Measurements from ENCODE around the gene RTP2. TPM values are rescaled to one million over a fixed set of nuclear protein-coding genes. Genes with fewer than 3 reads are reported as not detected.

Gene RTP2
- total RNA-seq, 1 experiment from 2014 or later: not detected

DNA sequence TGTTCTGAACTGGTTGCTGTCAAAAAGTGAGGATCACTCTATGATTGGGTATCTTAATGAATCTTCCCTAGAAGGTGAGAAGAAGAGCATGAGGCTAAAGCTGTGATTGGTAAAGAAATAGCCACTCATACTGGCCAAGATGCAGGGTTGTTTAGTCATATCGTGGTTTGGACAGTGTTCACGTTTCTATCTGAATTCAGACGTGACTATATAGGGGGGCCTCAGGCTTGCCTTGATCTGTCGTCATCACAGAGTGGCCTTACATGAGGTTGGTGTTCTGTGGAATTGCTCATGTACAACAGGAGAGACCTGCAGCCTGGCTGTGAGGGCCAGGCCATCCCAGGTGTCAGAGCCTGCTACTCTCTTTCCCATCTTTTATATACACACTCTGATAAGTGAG is 12.4 kb downstream of the RTP2 start:
- no peak overlapping the region for H3K4me2 ChIP-seq (ENCODE audit: low read length)
- H3K4me3 ChIP-seq (replicated peaks in 1 of 2; ENCODE audit: low read depth in 1 of 2, low read length in 2 of 2): no peak overlapping the region
- ChIA-PET POLR2A (no interaction called here), RAD21 (ENCODE audit: low non-redundant PET in 1 of 2, low total read pairs in 2 of 2, uncharacterized antibody in 2 of 2, unreplicated experiment in 2 of 2) (no interaction called here), CTCF (no interaction called here)
- intact Hi-C loops (cut with micrococcal nuclease): no loop called here
- H3K27me3 ChIP-seq (ENCODE audit: insufficient read depth, low read length): no peaks in the 10 kb centered on the region; the same call in 1 of the 2 replicates
- H3K4me1 ChIP-seq (ENCODE audit: control insufficient read depth in 1 of 2, insufficient read depth in 2 of 2, low read length in 2 of 2): no peaks in the 10 kb centered on the region
- no peaks in the 10 kb centered on the region; a peak in 1 of 4 replicates for H3K9me3 ChIP-seq (ENCODE audit: control insufficient read depth in 1 of 2, insufficient read depth in 1 of 2, low read depth in 1 of 2, low read length in 2 of 2)
- no peaks in the 10 kb centered on the region for H3K9me2 ChIP-seq (ENCODE audit: insufficient read depth)
- no peak overlapping the region for H3K9ac ChIP-seq (ENCODE audit: low read length)
- ATAC-seq: no peak
- H3K36me3 ChIP-seq (ENCODE audit: control insufficient read depth in 1 of 2, insufficient read depth in 2 of 2, low read length in 2 of 2): no peaks in the 10 kb centered on the region
- H2AFZ ChIP-seq (ENCODE audit: low read depth, low read length, poor library complexity, severe bottlenecking): no peak overlapping the region
- H4K20me1 ChIP-seq (ENCODE audit: insufficient read depth): no peaks in the 10 kb centered on the region
- BruUV-seq (replicated peaks): no TSS peak
- TF ChIP-seq, protein P1, sequence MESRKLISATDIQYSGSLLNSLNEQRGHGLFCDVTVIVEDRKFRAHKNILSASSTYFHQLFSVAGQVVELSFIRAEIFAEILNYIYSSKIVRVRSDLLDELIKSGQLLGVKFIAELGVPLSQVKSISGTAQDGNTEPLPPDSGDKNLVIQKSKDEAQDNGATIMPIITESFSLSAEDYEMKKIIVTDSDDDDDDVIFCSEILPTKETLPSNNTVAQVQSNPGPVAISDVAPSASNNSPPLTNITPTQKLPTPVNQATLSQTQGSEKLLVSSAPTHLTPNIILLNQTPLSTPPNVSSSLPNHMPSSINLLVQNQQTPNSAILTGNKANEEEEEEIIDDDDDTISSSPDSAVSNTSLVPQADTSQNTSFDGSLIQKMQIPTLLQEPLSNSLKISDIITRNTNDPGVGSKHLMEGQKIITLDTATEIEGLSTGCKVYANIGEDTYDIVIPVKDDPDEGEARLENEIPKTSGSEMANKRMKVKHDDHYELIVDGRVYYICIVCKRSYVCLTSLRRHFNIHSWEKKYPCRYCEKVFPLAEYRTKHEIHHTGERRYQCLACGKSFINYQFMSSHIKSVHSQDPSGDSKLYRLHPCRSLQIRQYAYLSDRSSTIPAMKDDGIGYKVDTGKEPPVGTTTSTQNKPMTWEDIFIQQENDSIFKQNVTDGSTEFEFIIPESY (IDR thresholded peaks at IDR 0.05; ENCODE audit: extremely low read depth, insufficient replicate concordance, low read length): no peak
- no peak for TF ChIP-seq SRF (IDR thresholded peaks at IDR 0.05; ENCODE audit: low read depth)
- TF ChIP-seq, protein P2, sequence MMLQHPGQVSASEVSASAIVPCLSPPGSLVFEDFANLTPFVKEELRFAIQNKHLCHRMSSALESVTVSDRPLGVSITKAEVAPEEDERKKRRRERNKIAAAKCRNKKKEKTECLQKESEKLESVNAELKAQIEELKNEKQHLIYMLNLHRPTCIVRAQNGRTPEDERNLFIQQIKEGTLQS (IDR thresholded peaks at IDR 0.05): no peak
- no peak for TF ChIP-seq YY1 (IDR thresholded peaks at IDR 0.05; ENCODE audit: extremely low read depth, insufficient replicate concordance, low read depth, low read length)
- TF ChIP-seq POLR2AphosphoS5 (IDR thresholded peaks at IDR 0.05; ENCODE audit: low read depth, low read length): no peak
- TF ChIP-seq SIN3A (IDR thresholded peaks at IDR 0.05; ENCODE audit: low read depth): no peak
- no peak for TF ChIP-seq ZNF274 (IDR thresholded peaks at IDR 0.05; ENCODE audit: low read depth, low read length)
- TF ChIP-seq EGR1 (IDR thresholded peaks at IDR 0.05; ENCODE audit: low read depth): no peak
- no peak for TF ChIP-seq ELF1 (IDR thresholded peaks at IDR 0.05; ENCODE audit: borderline replicate concordance, low read depth)
- no peak for TF ChIP-seq JUND (IDR thresholded peaks at IDR 0.05)
- TF ChIP-seq, protein P3, sequence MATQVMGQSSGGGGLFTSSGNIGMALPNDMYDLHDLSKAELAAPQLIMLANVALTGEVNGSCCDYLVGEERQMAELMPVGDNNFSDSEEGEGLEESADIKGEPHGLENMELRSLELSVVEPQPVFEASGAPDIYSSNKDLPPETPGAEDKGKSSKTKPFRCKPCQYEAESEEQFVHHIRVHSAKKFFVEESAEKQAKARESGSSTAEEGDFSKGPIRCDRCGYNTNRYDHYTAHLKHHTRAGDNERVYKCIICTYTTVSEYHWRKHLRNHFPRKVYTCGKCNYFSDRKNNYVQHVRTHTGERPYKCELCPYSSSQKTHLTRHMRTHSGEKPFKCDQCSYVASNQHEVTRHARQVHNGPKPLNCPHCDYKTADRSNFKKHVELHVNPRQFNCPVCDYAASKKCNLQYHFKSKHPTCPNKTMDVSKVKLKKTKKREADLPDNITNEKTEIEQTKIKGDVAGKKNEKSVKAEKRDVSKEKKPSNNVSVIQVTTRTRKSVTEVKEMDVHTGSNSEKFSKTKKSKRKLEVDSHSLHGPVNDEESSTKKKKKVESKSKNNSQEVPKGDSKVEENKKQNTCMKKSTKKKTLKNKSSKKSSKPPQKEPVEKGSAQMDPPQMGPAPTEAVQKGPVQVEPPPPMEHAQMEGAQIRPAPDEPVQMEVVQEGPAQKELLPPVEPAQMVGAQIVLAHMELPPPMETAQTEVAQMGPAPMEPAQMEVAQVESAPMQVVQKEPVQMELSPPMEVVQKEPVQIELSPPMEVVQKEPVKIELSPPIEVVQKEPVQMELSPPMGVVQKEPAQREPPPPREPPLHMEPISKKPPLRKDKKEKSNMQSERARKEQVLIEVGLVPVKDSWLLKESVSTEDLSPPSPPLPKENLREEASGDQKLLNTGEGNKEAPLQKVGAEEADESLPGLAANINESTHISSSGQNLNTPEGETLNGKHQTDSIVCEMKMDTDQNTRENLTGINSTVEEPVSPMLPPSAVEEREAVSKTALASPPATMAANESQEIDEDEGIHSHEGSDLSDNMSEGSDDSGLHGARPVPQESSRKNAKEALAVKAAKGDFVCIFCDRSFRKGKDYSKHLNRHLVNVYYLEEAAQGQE (IDR thresholded peaks at IDR 0.05; ENCODE audit: low read depth): no peak
- no peak for TF ChIP-seq CEBPB (IDR thresholded peaks at IDR 0.05; ENCODE audit: low read depth)
- TF ChIP-seq FOSL1 (IDR thresholded peaks at IDR 0.05; ENCODE audit: low read depth): no peak
- no peak for TF ChIP-seq POLR2A (IDR thresholded peaks at IDR 0.05; ENCODE audit: borderline replicate concordance, extremely low read depth, insufficient read depth, insufficient read length)
- TF ChIP-seq, protein P4, sequence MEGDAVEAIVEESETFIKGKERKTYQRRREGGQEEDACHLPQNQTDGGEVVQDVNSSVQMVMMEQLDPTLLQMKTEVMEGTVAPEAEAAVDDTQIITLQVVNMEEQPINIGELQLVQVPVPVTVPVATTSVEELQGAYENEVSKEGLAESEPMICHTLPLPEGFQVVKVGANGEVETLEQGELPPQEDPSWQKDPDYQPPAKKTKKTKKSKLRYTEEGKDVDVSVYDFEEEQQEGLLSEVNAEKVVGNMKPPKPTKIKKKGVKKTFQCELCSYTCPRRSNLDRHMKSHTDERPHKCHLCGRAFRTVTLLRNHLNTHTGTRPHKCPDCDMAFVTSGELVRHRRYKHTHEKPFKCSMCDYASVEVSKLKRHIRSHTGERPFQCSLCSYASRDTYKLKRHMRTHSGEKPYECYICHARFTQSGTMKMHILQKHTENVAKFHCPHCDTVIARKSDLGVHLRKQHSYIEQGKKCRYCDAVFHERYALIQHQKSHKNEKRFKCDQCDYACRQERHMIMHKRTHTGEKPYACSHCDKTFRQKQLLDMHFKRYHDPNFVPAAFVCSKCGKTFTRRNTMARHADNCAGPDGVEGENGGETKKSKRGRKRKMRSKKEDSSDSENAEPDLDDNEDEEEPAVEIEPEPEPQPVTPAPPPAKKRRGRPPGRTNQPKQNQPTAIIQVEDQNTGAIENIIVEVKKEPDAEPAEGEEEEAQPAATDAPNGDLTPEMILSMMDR (IDR thresholded peaks at IDR 0.05 in 2 of 3, conservative IDR thresholded peaks at IDR 0.05 in 1 of 3; ENCODE audit: borderline replicate concordance in 1 of 3, insufficient read depth in 1 of 3, low read depth in 2 of 3, low read length in 2 of 3): no peak
- TF ChIP-seq ZFX (IDR thresholded peaks at IDR 0.05): no peak
- no peak for DNase-seq (ENCODE audit: low read depth, low spot score)
- H3K27ac ChIP-seq (ENCODE audit: low read depth, low read length): no peak overlapping the region
- no peaks in the 10 kb centered on the region for H3K79me2 ChIP-seq (ENCODE audit: insufficient read depth, low read length)
